Measurements from ENCODE around the gene ALG12. TPM values are rescaled to one million over a fixed set of nuclear protein-coding genes. Genes with fewer than 3 reads are reported as not detected.

ALG12 gene
- total RNA-seq, 2 donors from 2014 or later = 19.5 to 21.9 TPM

DNA sequence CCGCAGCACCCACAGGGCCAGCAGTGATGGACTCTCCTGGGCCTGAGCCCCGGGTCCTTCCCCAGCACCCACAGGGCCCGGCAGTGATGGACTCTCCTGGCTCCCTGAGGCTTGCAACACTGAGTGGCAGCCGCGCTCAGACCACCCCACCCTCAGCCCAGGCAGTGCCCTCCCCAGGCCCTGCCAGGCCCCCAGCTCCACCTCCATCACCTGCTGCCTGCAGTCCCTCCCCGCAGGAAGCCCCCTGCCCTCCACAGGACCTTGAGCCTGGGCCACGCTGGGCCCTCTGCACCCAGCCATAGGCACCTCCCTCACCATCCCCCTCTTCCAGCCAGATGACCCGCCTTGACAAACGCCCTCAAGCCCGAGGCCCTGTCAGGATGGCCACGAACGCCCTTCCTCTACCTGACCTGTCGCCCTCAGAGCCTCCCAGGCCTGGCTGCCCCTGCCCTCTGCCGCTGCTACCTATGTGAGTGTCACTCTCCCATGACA lies 11.4 kb downstream of the ALG12 start:
- H3K4me1 Mint-ChIP-seq = peaks cover 4% of the 10 kb centered on the region
- peaks cover 53% of the 10 kb centered on the region for H3K36me3 Mint-ChIP-seq (ENCODE audit: low read depth)
- H3K4me3 Mint-ChIP-seq = no peak overlapping the region
- H3K27me3 Mint-ChIP-seq = no peaks in the 10 kb centered on the region
- H3K27ac Mint-ChIP-seq = peak overlapping the region; percentile 44
- no peak for ATAC-seq (replicated peaks)
- H3K9me3 Mint-ChIP-seq = no peaks in the 10 kb centered on the region

DNA sequence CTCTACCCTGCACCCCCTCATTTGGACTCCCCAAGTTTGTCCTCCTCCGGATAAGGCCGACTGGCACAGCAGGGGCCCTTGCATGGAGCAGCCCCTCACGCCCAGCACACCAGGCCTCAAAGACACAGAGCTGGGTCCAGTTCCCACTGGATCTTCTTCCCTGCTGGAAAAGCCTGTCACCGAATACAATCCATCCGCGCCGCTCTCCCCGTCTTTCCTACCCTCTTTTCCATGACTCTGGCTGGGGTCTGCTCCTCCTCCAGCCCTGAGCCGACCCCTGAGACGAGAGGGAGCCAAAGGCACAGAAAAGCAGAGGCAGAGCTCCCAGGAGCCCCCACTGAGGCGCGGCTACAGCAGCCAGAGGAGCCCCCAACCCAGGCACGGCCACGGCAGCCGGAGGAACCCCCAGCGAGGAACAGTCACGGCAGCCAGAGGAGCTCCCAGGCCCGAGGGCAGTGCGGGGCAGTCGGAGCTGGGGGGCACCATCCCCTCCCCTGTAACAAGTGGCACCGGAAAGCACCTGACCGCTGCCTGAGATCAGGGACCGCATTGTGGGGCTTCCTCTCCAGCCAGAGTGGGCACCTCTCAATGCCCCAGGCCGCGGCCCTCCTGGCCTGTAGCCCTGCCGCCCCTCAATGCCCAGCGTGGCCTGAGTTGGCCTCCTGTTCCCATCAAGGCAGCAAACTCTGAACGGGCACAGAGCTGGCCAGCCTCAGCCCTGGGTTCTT lies 12.0 kb downstream of the ALG12 start:
- Mint-ChIP-seq H3K4me1 (peaks cover 8% of the 10 kb centered on the region), H3K27ac (peak overlapping the region; percentile 63), H3K36me3 (ENCODE audit: low read depth) (peaks cover 57% of the 10 kb centered on the region)

DNA sequence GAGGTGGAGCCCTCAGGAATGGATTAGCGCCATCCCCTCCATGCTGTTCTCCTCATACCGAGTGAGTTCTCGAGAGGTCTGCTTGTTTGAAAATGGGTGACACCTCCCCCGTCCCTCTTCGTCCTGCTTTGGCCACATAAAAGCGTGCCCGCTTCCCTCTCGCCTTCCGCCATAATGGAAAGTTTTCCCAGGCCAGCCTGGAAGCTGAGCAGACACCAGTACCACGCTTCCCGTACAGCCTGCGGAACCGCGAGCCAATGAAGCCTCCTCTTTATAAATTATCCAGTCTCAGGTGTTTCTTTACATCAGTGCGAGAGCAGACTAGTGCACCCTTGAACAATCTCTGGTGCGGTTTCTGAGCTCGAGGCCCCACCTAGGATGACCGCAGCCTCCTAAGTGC lies 12.8 kb downstream of the ALG12 start:
- Mint-ChIP-seq H3K4me1 (peaks cover 12% of the 10 kb centered on the region), H3K27me3 (no peaks in the 10 kb centered on the region), H3K27ac (peak overlapping the region; percentile 63), H3K9me3 (no peaks in the 10 kb centered on the region), H3K36me3 (ENCODE audit: low read depth) (peaks cover 64% of the 10 kb centered on the region), H3K4me3 (no peak overlapping the region)
- no peak for ATAC-seq (replicated peaks)

More for the DNA sequence above, 12.0 kb downstream of the ALG12 start:
- ATAC-seq (replicated peaks) = no peak
- Mint-ChIP-seq H3K27me3 (no peaks in the 10 kb centered on the region), H3K9me3 (no peaks in the 10 kb centered on the region), H3K4me3 (no peak overlapping the region)

GRCh38 chr22:49904040-49904369 lies 14.2 kb downstream of the ALG12 start:
- Mint-ChIP-seq H3K4me3 (no peak overlapping the region), H3K27me3 (no peaks in the 10 kb centered on the region), H3K27ac (no peak overlapping the region), H3K9me3 (no peaks in the 10 kb centered on the region), H3K36me3 (ENCODE audit: low read depth) (peaks cover 60% of the 10 kb centered on the region), H3K4me1 (peaks cover 12% of the 10 kb centered on the region)
- no peak for ATAC-seq (replicated peaks)

DNA sequence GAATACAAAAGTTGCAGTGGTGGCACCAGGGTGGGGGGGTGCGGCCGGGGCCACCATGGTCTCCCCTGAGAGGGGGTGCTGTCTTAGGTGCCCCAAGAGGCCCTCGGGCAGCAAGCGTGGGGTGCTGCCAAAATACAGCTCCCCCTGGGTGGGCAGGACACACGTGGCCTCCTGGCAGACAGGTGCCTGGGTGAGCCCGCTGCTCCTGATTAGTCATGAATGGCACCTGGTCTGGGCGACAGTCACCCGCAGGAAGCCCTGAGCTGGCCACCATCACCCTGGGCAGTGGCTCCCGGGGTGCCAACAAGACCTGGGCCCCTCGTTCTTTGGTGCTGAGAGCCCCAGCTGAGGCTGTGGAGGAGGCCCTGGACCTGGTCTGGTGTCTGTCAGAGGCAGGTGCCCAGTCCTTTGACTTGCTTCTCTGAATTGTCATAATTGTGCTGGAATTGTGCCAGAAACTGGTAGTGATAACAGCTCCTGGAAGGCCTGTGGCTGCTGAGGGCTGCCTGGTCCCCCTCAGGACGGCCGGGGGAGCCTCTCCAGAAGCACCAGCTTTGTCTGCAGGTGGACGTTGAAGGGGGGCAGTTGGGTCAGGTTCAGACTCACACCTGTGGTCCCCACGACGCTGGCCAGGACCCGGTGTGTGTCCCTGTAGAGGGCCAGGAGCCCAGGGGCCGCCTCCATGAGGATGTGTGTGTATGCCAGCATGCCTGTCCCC lies 14.8 kb downstream of the ALG12 start:
- Mint-ChIP-seq H3K36me3 (ENCODE audit: low read depth) (peaks cover 54% of the 10 kb centered on the region), H3K27me3 (no peaks in the 10 kb centered on the region), H3K4me1 (peaks cover 12% of the 10 kb centered on the region), H3K27ac (no peak overlapping the region), H3K9me3 (no peaks in the 10 kb centered on the region), H3K4me3 (no peak overlapping the region)
- no peak for ATAC-seq (replicated peaks)

DNA sequence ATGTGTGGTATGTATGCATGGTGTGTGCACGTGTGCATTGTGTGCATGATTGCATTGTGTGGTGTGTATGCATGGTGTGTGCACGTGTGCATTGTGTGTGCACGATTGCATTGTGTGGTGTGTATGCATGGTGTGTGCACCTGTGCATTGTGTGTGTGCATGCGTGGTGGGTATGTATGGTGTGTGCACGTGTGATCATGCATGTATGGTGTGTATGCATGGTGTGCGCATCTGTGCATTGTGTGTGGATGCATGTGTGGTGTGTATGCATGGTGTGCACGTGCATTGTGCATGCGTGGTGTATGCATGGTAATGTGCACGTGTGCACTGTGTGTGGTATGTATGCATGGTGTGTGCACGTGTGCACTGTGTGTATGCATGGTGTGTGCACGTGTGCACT lies 16.8 kb downstream of the ALG12 start:
- Mint-ChIP-seq H3K27ac (no peak overlapping the region), H3K4me1 (peaks cover 12% of the 10 kb centered on the region), H3K27me3 (no peaks in the 10 kb centered on the region), H3K9me3 (no peaks in the 10 kb centered on the region), H3K4me3 (no peak overlapping the region), H3K36me3 (ENCODE audit: low read depth) (peaks cover 46% of the 10 kb centered on the region)
- ATAC-seq (replicated peaks) = no peak

DNA sequence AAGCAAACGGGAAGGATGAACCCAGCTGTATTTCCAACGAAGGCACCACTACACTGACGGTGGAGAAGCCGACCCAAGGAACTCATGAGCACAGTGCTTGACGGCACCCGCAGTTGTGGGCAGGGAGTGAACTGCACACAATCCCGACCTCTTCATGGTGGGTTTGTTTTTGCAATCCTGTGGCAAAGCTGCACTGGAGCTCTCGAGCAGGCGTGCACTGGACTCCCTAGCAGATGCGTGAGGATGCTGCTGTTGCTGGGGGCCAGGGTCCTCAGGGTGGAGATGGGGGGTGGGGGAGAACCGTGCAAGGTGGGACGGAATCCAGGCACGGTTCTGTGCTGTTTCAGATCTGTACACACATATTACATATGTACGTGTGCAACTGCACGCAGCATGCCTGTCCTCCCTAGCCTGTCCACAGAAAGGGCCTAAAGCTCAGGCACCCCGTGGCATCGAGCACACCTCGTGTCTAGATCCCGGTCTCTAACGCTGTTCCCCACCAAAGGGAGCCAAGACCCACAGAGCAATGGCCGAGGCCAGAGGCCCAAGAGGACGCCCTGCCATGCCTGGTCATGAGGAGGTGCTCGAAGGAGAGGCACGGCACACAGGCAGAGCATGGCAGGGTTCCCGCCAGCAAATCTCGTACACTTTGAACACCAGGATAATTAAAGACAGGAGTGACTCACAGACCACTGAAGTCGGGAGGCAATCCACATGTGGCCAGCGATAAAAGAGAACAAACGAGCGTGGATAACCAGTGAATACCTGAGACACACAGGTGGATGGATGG lies 17.6 kb downstream of the ALG12 start:
- H3K36me3 Mint-ChIP-seq (ENCODE audit: low read depth) = peaks cover 44% of the 10 kb centered on the region
- H3K4me1 Mint-ChIP-seq = peaks cover 11% of the 10 kb centered on the region
- H3K27ac Mint-ChIP-seq = no peak overlapping the region
- H3K4me3 Mint-ChIP-seq = no peak overlapping the region
- no peaks in the 10 kb centered on the region for H3K27me3 Mint-ChIP-seq
- no peaks in the 10 kb centered on the region for H3K9me3 Mint-ChIP-seq
- no peak for ATAC-seq (replicated peaks)

DNA sequence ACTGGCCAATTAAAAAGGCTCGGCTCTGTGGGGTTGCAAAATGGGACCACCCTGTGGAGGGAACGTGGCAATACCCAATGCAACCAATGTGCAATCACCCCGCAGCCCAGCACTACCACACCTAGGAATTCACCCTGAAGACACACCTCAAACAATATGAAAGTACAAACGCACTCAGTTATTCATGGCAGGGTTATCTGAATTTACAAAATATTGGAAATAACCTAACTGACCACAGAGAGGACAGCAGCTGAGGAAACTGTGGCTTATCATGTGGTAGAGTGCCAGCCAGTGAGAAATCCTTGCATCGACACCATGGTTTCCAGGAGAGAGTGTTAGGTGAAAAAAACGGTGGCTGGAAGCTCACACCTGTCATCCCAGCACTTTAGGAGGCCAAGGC lies 18.7 kb downstream of the ALG12 start:
- no peak for ATAC-seq (replicated peaks)
- Mint-ChIP-seq H3K4me1 (peaks cover 10% of the 10 kb centered on the region), H3K27ac (no peak overlapping the region), H3K4me3 (no peak overlapping the region), H3K27me3 (no peaks in the 10 kb centered on the region), H3K36me3 (ENCODE audit: low read depth) (peaks cover 41% of the 10 kb centered on the region), H3K9me3 (no peaks in the 10 kb centered on the region)

GRCh38 chr22:49897015-49897684 lies 21.1 kb downstream of the ALG12 start:
- Mint-ChIP-seq H3K9me3 (no peaks in the 10 kb centered on the region), H3K27me3 (no peaks in the 10 kb centered on the region), H3K4me1 (peaks cover 11% of the 10 kb centered on the region), H3K27ac (no peak overlapping the region), H3K4me3 (no peak overlapping the region), H3K36me3 (ENCODE audit: low read depth) (peaks cover 44% of the 10 kb centered on the region)
- no peak for ATAC-seq (replicated peaks)

DNA sequence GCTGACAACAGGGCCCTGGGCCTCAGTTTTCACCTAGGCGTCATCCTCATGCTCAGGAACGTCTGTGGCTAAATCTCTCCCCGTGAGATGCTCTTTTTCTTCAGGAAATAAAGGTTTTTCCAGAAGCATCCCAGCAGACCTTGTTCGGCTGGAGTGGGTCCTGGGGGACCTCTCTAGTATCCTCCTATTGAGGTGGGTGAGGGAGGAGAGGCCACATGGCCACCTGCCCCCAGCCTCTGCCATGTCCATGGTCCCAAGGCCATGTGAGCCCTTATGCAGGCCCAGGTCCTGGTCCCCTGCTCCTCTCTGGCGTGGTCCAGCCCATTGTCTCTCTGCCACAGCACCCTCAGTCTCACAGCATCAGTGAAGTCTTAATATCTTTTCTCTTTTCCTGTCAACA lies 22.0 kb downstream of the ALG12 start:
- Mint-ChIP-seq H3K4me3 (no peak overlapping the region), H3K27ac (peak overlapping the region; percentile 50), H3K27me3 (no peaks in the 10 kb centered on the region), H3K36me3 (ENCODE audit: low read depth) (peaks cover 46% of the 10 kb centered on the region), H3K4me1 (peaks cover 11% of the 10 kb centered on the region), H3K9me3 (no peaks in the 10 kb centered on the region)
- no peak for ATAC-seq (replicated peaks)

- Mint-ChIP-seq H3K4me3 (no peak overlapping the region), H3K9me3 (no peaks in the 10 kb centered on the region), H3K36me3 (ENCODE audit: low read depth) (peaks cover 50% of the 10 kb centered on the region), H3K4me1 (peaks cover 9% of the 10 kb centered on the region), H3K27ac (peak overlapping the region; percentile 58), H3K27me3 (no peaks in the 10 kb centered on the region)
- no peak for ATAC-seq (replicated peaks)
These were observed 23.8 kb downstream of the ALG12 start for GRCh38 chr22:49894322-49895054.

DNA sequence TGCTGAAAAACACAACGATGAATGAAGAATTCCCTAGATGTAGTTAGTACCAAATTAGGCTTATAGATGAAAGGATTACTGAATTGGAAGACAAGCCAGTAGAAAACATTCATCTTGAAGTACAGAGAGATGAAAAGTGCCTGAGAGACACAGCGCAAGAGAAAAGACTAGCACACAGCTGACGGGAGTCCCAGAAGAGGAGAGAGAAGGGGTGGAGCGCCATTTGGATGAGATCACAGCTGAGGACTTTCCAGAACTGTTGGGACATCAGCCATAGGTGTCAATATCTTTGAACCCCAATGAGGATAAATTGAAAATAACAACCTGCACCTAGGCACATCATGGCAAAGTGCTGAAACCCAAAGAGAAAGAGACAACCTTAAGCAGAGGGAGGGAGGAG lies 25.2 kb downstream of the ALG12 start:
- H3K36me3 Mint-ChIP-seq (ENCODE audit: low read depth) = peaks cover 65% of the 10 kb centered on the region
- ATAC-seq (replicated peaks) = no peak
- H3K9me3 Mint-ChIP-seq = no peaks in the 10 kb centered on the region

DNA sequence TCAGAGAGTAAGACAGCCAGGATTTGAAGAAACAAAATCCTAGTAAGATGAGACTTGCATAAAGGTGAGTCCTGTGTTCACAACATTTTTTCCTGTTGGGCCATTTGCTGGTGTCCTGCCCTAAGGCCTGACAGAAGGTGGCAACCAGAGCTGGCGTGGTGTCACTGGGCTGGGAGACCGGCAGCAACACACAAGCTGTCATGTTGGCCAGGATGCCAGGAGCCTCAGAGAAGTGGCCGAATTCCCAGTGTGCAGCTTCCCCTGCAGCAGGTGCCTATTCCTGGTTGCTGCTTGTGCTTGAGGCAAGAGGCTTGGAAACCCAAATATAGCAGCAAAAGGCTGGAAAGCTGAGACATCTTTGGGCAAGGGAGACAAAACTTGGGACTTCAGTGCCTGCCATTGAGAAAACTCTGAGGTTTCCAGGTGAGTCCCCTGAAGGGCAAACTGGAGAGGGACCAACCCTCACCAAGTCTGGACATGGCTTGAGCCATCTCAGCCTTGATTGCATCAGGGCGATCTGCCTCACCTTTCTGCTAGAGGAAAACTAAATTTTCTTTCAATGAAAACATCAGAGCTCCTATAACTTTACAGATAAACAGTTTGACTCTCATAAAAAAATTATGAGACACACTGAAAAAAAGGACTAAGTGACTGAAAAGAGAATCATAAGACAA lies 25.9 kb downstream of the ALG12 start:
- Mint-ChIP-seq H3K27me3 (no peaks in the 10 kb centered on the region), H3K4me3 (no peak overlapping the region), H3K27ac (no peak overlapping the region), H3K4me1 (peaks cover 9% of the 10 kb centered on the region), H3K9me3 (no peaks in the 10 kb centered on the region), H3K36me3 (ENCODE audit: low read depth) (peaks cover 71% of the 10 kb centered on the region)
- ATAC-seq (replicated peaks) = no peak

More for the DNA sequence above, 25.2 kb downstream of the ALG12 start:
- H3K27ac Mint-ChIP-seq = no peak overlapping the region
- no peaks in the 10 kb centered on the region for H3K27me3 Mint-ChIP-seq
- H3K4me3 Mint-ChIP-seq = no peak overlapping the region
- H3K4me1 Mint-ChIP-seq = peaks cover 9% of the 10 kb centered on the region

Data from activated T-helper 17 cell treated with anti-CD3 and anti-CD28 coated beads, Interleukin-2, amount 50 U/mL, for 72 hours (primary cell).